Measurements from ENCODE around the gene KIF13A.
A peak's percentile ranks its signal among the peaks of the same experiment; 100 is the strongest.
"Not testable (repeated sequence)": the region's sequence is repeated elsewhere in the genome, so short reads cannot be mapped to it uniquely, and the experiment has no call there.

Gene KIF13A

DNA sequence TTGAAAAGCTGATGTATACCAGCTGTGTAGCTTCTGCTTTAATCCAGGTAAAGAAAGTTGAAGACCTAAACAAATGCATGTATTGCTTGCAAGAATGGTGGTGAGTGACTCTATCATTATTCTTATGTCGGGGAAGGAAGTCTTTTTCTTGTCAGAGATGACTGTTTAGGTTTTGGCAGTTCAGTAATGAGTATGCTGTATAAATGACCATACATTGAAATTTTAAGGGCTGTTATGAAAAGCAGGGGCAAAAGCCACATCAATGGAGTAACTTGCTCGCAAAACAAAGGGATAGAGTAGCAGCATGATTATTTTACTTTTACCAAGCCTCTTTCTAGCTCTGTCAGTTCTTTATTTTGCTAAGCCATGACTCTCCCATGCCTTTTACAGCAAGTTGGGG, 224.8 kb downstream of the KIF13A start:
- no peak for DNase-seq

DNA sequence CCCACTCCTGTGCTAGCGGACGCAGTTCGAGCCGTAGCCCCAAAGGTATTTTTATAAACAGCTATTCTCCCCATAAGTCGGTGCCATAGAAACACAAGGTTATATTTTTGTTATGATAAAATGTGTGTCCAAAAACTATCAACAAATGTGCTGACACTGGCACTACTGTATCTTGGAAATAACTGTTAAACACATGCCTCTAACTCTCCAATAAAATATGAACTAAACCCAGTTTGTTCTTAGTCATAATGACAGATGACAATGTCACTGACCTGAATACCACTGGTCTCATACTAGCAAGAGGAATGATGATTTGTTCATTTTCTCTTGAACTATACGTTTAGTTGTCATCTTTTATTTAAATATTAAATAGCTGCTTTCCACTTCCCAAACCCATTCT, 229.3 kb downstream of the KIF13A start:
- DNase-seq = no peak

DNA sequence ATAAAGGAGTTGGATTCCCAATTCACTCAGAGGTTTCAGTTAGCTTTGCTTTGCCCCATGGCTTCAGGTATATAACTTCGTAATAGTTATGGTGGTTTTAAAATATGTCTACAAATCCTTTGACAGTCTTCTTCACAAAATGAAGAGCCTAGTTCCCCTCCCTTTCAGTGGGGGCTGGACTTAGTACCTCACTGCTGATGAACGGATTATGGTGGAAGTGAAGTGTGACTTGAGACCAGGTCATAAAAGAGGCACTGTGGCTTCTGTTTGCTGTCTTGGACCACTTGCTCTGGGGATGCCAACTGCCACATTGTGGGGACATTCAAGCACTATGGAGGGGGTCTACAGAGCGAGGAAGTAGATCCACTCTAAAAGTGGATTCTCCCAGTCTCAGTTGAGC, 233.2 kb downstream of the KIF13A start:
- DNase-seq = no peak

DNA sequence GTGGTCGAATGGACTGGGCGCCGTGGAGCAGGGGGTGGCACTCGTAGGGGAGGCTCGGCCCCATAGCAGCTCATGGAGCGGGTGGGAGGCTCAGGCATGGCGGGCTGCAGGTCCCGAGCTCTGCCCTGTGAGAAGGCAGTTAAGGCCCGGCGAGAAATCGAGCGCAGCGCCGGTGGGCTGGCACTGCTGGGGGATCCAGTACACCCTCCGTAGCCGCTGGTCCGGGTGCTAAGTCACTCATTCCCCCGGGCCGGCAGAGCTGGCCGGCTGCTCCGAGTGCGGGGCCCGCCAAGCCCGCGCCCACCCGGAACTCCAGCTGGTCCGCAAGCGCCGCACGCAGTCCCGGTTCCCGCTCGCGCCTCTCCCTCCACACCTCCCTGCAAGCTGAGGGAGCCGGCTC, 242.1 kb downstream of the KIF13A start:
- DNase-seq = not testable (repeated sequence)

DNA sequence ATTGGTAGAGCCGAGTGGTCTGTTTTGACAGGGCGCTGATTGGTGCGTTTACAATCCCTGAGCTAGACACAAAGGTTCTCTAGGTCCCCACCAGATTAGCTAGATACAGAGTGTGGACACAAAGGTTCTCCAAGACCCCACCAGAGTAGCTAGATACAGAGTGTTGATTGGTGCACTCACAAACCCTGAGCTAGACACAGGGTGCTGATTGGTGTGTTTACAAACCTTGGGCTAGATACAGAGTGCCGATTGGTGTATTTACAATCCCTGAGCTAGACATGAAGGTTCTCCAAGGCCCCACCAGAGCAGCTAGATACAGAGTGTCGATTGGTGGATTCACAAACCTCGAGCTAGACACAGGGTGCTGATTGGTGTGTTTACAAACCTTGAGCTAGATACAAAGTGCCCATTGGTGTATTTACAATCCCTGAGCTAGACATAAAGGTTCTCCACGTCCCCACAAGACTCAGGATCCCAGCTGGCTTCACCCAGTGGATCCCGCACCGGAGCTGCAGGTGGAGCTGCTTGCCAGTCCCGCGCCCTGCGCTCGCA, 242.6 kb downstream of the KIF13A start:
- DNase-seq = not testable (repeated sequence)

DNA sequence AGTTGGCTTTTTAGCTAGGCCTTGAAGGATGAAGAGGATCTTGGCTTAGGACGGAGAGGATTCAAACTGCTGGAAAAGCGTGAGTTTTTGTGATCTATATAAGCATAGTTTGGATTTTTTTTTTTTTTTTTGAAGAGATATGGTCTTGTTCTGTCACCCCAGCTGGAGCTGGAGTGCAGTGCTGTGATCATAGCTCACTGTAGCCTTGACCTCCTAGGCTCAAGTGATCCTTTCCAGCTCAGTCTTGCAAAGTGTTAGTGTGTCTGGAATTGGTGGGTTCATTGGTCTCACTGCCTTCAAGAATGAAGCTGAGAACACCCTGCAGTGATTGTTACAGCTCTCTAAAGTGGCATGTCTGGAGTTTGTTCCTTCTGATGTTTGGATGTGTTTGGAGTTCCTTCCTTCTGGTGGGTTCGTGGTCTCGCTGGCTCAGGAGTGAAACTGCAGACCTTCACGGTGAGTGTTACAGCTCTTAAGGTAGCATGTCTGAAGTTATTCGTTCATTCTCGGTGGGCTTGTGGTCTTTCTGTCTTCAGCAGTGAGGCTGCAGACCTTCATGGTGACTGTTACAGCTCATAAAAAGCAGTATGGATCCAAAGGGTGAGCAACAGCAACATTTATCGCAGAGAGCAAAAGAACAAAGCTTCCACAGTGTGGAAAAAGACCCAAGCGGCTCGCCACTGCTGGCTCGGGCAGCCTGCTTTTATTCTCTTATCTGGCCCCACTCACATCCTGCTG, 243.2 kb downstream of the KIF13A start:
- no peak for DNase-seq

DNA sequence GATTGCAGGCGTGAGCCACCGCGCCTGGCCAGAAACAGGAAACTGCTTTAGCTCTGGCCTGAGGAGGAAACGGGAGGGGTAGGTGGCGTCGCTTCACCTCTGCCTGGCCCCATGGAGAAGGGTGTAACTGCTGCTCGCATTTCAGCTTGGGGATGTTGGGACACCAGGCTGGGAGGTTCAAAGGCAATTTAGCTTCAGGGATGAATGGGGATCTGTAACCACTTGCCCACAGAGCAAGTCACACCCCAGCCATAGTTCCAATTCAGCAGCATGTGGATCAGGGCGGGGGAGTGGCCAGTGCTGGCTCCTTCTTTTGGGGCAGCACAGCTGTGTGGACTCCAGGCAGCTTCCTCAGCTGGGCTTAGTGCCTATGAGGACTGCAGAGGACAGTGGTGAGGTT, 245.9 kb downstream of the KIF13A start:
- no peak for DNase-seq

DNA sequence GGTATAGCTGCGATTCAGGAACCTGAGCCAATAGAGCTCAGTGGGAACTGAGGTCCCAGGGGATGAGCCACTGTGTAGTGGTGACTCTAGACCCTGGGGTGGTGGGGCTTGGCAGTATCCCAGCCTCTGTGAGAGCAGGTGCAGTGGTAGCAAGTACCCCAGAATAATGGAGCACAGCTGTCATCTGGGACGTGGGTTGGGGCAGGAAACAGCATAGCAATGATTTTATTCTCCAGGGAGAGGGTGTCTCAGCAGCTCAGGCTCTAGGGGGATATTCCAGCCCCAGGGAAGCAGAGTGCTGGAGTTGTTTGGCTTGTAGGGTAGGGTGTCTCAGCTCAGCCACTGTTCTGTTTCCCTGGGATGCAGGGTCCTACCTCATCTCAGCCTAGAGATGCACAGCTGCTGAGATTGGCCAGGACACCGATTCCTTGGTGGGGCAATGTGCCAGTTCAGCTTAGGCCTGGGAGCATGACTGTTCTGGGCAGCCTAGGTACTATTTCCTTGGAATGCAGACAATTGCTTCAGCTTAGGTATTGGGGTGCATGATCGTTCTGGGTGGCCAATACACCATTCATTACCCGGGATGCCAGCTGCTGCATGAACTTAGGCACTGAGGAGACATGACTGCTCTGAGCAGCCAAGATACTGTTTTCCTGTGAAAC, 246.7 kb downstream of the KIF13A start:
- no peak for DNase-seq

DNA sequence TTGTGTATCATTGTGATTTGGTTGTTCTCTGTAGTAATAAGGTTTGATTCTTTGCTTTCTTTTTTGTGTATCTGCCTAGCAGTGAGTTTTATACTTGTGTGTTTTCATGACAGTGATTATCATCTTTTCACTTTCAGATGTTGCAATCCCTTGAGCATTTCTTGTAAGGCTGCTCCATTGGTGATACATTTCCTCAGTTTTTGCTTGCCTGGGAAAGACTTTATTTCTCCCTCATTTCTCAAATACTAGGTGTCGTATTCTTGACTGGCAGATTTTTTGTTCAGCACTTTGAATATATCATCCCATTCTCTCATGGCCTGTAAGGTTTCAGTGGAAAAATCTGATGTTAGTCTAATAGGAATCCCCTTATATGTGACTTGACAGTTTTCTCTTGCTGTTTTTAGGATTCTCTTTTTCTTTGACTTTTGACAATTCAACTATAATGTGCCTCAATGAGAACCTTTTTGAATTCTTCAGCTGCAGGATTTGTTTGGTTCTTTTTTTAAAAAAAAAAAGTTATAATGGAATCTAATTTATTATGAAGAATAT, 249.7 kb downstream of the KIF13A start:
- DNase-seq = no peak

DNA sequence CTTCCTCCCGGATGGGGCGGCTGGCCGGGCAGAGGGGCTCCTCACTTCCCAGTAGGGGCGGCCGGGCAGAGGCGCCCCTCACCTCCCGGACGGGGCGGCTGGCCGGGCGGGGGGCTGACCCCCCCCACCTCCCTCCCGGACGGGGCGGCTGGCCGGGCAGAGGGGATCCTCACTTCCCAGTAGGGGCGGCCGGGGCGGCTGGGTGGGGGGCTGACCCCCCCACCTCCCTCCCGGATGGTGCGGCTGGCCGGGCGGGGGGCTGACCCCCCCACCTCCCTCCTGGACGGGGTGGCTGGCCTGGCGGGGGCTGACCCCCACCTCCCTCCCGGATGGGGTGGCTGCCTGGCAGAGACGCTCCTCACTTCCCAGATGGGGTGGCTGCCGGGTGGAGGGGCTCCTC, 252.1 kb downstream of the KIF13A start:
- not testable (repeated sequence) for DNase-seq

DNA sequence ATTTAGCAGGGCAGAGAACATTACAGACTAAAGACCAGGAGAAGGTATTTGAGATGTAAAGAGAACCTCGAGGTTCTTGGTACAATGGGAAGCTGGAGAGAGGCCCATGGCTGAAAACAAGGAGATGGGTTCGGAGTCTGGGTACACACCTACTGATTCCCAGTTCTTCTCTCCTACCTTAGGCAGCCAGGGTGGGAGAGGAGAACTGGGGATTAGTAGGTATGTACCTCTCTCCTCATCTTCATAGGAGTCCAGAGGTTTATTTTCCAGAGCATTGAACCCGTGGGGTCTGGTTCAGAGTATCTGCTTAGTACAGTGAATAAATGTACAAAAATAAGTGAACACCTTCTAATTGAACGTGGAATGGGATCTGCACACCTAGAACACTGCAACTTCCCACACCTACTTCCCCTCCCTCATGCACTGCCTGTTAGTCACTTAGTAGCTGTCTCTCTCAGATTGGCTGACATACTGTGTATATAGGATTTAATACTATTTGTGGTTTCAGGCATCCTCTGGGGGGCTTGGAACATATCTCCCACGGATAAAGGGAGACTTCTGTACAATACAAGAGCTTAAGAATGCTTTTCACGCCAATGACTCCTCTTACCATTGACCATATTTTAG, 257.2 kb downstream of the KIF13A start:
- DNase-seq = no peak

DNA sequence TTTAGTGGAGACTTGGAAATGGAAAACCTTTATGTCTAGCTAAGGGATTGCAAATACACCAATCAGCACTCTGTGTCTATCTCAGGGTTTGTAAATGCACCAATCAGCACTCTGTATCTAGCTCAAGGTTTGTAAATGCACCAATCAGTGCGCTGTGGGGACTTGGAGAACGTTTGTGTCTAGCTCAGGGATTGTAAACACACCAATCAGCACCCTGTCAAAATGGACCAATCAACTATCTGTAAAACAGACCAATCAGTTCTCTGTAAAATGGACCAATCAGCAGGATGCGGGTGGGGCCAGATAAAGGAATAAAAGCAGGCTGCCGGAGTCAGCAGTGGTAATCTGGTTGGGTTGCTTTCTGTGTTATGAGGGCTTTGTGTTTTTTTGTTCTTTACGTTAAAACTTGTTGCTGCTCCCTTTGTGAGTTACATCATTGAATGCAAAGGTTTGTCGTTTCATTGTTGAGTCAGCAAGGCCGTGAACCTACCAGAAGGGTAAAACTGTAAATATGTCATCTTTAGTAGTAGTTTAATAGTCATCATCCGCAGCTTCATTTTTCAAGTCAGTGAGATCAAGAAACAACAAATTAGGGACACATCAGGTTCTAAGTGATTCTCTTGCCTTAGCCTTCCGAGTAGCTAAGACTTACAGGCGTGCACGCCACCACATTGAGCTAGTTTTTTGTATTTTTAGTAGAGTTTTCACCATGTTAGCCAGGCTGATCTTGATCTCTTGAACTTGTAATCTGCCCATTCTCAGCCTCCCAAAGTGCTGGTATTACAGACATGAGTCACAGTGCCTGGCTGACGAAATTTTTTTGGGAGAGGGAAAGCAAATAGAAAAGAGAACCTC, 258.0 kb downstream of the KIF13A start:
- DNase-seq = no peak

DNA sequence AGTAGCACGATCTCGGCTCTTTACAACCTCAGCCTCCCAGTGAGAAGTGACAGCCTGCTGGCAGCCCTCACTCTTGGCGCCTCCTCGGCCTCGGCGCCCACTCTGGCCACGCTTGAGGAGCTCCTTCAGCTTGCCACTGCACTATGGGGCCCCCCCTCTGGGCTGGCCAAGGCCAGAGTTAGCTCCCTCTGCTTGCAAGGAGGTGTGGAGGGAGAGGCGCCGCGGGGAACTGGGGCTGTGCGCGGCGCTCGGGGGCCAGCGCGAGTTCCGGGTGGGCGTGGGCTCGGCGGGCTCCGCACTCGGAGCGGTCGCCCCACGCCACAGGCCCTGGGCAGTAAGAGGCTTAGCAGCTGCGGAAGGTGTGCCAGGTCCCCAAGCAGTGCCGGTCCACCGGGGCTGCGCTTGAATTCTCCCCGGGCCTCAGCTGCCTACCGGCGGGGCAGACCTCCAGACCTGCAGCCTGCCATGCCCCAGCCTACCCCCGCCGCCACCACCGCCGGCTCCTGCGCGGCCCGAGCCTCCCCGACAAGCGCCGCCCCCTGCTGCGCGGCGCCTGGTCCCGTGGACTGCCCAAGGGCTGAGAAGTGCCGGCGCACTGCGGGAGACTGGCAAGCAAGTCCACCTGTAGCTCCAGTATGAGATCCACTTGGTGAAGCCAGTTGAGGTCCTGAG, 258.7 kb downstream of the KIF13A start:
- DNase-seq = no peak

DNA sequence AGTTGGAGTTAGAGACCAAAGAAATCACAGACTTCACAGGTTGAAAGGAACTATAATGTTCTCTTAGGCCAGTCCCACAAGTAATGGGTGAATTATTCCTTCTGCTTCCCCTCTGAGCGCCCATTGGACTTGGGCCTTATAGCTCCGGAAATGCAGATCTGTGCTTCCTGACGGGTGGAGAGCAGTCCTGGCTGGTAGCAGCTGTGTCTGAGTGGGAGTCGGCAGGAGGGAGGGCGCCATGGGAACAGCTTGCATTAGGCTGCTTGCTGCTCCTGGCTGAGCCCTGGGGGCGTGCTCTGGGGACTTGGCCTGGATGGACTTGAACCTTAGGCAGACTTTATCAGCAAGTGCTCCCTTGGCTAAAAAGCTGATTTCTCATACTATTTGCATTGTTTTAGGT, 262.4 kb downstream of the KIF13A start:
- peak; percentile 52 for DNase-seq

DNA sequence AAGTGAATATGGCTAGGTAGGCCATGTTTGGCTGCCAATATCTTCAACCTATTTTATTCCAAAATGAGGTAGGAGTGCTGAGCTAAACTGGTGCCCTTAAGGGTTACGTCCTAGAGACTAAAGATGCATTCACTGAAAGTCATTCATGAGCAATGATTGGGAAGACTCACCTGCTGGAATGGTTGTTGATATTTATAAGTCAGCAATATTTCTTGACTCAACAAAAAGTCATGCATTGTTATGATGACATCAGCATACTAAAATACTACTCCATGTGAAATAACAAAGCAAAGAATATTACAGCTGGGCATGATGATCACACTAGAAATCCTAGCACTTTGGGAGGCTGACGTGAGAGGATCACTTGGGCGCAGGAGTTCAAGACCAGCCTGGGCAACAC, 263.1 kb downstream of the KIF13A start:
- DNase-seq = no peak

DNA sequence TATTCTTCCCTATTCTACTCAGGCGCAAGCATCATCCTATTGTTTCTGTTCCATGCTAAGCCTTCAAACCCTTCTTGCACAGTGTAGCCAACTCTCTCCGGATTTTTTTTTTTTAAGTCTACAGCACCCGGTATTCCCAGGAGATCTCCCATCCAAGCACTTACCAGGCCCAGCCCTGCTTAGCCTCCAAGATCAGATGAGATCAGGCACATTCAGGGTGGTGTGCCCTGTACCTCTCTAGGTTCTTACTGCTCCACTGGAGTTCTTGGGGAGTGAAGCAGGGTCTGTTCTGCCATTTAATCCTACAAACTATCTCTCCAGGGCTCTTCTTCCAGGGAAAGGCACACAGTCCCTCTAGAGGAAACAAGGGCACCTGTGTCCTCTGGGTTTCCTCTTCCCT, 265.8 kb downstream of the KIF13A start:
- DNase-seq = no peak

DNA sequence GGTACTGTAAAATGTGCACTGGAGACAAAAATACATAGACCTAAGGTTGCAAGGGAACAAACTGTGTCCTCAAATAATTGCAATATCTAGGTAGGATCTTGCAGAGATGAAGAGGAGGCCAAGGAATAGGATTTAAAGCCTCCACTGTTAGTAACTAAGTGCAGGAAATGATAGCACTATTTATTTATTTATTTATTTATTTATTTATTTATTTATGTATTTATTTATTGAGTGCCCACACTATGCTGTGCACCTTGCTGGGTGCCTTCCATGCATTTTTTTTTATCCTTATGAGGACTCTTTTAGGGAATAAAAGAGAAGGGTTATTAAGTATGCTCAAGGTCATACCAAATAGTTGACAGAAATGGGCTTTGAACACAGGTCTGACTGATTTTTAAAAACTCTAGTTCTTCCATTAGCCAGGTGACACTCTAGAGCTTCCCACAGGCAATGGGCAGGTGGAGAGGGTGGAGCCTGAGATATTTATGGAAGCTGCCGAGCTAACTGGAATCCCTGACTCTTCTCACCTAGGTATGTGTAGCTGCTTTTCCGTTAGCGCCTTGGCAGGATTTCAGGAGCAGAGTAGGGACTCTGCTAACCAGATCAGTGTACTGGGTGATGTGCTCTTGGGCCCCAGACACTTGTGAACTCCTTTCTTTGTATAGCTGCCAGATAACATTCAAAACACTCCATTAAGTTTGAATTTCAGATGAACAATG, 268.0 kb downstream of the KIF13A start:
- DNase-seq = no peak

DNA sequence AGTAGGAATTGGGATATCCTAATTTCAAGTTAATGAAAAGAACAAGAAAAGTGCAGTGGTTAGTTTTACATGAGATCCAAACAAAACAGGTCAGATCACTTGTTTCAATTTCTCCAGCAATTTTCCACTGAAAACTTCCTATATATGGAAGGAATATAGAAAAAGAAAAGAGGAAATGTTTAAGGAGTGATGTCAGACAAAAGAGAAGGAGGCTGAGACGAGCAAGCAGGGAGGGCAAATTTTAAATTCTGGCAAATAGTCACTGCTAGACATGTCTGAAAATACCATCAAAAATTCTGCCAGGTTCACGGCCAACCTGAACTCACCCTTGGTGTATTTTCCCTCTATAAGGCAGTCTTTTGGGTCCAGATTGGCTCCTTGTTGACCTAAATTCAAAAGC, 271.2 kb downstream of the KIF13A start:
- no peak for DNase-seq

DNA sequence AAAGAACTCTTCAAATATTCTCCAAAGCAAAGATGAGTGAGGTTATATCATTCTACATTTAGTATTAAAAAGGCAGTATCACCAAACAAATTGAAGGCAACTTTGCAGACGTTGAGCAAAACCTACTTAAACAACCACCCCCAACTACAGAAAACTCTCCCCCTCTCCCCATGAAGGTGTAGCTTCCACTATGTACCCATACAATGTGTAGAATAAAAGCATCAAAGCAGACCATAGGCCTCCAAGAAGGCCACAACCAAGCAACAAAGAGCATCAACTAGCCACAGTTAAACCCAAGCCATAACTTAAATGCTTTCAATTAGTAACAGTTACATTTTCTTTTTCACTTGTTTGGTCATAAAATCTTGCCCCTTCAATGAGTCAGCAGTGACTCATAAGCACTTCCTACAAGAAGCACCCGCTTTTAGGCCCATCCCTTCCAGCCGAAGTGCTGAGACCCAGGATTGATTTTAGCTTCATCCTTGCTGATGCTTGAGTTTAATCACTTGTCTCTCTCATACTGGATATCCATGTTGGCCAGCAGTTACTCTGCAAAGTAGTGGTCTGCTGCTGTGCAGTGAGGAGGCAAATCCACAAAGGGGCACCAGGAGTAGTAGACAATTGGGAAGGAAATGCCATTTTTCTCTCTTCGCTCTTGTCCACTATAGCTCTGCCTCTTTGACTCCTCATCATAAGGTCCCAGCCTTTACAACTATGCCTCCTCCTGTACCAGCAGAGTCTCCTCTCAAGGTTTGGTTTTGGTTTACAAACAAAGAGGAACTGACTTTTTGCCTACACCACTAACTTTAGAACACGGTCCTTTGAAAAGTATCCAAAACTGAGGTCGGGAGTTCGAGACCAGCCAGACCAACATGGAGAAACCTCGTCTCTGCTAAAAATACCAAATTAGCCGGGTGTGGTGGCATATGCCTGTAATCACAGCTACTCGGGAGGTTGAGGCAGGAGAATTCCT, 272.3 kb downstream of the KIF13A start:
- peak; percentile 97 for DNase-seq

DNA sequence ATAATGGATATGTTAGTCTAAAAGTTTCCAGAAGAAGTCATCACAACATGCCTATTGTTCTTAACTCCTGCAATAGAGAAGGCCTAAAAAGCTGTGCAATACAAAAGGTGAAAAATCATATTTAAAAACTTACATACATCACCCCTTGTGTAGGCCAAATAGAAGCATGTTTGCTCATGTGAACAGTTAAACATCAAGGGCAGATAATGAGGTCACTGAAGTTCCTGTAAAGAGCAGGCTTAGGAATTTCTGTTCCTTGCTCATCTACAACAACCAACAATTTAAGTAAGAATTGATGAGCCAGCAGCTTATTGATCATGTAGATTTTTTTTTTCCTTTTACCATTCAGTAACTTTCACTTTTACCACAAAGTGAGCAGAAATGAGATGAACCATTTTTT, 273.3 kb downstream of the KIF13A start:
- DNase-seq = peak; percentile 56
